ENCODE measurements around the gene PFN4. TPM values are rescaled to one million over a fixed set of nuclear protein-coding genes. Genes with fewer than 3 reads are reported as not detected.

Gene PFN4
- total RNA-seq, 4 donors from 2014 or later, result not detected

DNA sequence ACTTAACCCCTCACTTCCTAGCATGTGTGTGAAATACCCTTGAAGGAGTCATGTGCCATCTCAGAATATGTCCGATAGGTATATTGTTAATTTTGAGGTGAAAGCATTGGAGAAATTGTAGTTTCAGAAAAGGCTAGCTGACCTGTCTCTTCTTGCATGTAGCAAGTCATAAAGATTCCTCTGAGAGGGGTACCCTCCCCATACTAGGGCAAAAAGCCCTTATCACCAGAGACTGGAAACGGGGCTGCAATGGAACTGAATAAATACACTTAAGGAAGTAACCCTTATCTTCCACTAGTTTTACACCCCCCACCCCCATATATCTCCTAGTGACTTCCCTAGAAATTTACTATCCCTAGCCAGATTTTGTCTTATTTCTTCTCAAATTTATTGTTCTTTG lies 45.3 kb downstream of the PFN4 start:
- peaks cover 18 to 62% (median 18%) of the 10 kb centered on the region in 3 donors for H3K4me1 ChIP-seq
- intact Hi-C loops (cut with DNase I), result loop anchor here (10.0 kb wide), 1 partner anchor 153 kb away; the partner anchor contains the start of gene ATAD2B
- peak overlapping the region; percentile 97 to 100 (median 98) for H3K27ac ChIP-seq
- no peak for DNase-seq
- no peaks in the 10 kb centered on the region for H3K27me3 ChIP-seq
- TF ChIP-seq POLR2A (IDR thresholded peaks at IDR 0.05), result no peak
- TF ChIP-seq, protein P1, sequence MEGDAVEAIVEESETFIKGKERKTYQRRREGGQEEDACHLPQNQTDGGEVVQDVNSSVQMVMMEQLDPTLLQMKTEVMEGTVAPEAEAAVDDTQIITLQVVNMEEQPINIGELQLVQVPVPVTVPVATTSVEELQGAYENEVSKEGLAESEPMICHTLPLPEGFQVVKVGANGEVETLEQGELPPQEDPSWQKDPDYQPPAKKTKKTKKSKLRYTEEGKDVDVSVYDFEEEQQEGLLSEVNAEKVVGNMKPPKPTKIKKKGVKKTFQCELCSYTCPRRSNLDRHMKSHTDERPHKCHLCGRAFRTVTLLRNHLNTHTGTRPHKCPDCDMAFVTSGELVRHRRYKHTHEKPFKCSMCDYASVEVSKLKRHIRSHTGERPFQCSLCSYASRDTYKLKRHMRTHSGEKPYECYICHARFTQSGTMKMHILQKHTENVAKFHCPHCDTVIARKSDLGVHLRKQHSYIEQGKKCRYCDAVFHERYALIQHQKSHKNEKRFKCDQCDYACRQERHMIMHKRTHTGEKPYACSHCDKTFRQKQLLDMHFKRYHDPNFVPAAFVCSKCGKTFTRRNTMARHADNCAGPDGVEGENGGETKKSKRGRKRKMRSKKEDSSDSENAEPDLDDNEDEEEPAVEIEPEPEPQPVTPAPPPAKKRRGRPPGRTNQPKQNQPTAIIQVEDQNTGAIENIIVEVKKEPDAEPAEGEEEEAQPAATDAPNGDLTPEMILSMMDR (IDR thresholded peaks at IDR 0.05), result no peak
- H3K4me3 ChIP-seq, result peak overlapping the region in 3 of 4 donors; percentile 69 to 86 (median 82)
- no peaks in the 10 kb centered on the region for H3K9me3 ChIP-seq
- H3K36me3 ChIP-seq, result peaks cover 0 to 55% (median 7%) of the 10 kb centered on the region in 3 donors
- 50 to 61% methylated on average over 1 to 2 of the region's 2 CpGs for WGBS, 2 donors

DNA sequence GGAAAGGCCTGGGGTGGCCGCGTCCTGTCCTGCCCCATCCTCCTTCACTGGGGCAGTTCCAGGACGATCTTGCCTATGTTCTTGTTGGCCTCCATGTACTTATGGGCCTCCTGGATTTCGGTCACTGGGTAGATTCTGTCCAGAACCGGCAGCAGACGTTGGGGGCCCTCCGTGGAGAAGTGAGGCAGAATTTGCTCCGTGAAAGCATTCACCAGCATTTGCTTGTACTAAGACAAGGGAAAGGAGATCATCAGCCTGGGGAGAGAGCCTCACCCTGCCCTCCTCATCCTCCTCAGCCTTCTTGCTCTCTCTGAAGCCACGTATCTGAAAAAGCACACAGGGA lies 45.6 kb downstream of the PFN4 start:
- intact Hi-C loops (cut with DNase I), result loop anchor here (10.0 kb wide), 1 partner anchor 153 kb away; the partner anchor contains the start of gene ATAD2B
- no peak for DNase-seq
- no peaks in the 10 kb centered on the region for H3K27me3 ChIP-seq
- peaks cover 0 to 55% (median 7%) of the 10 kb centered on the region in 3 donors for H3K36me3 ChIP-seq
- peaks cover 15 to 59% (median 15%) of the 10 kb centered on the region in 3 donors for H3K4me1 ChIP-seq
- H3K4me3 ChIP-seq, result peak overlapping the region; percentile 60 to 86 (median 76)
- H3K27ac ChIP-seq, result peak overlapping the region; percentile 97 to 100 (median 98)
- 2 to 10% methylated on average over 6 to 7 of the region's 9 CpGs for WGBS, 2 donors
- H3K9me3 ChIP-seq, result no peaks in the 10 kb centered on the region
- TF ChIP-seq, protein P1 (IDR thresholded peaks at IDR 0.05), result no peak
- TF ChIP-seq POLR2A (IDR thresholded peaks at IDR 0.05), result no peak

- no peaks in the 10 kb centered on the region for H3K9me3 ChIP-seq
- peaks cover 0 to 55% (median 7%) of the 10 kb centered on the region in 3 donors for H3K36me3 ChIP-seq
- TF ChIP-seq POLR2A (IDR thresholded peaks at IDR 0.05), result peak in 3 of 4 donors; percentile 28 to 55 (median 30)
- TF ChIP-seq, protein P1 (IDR thresholded peaks at IDR 0.05), result no peak
- no peaks in the 10 kb centered on the region for H3K27me3 ChIP-seq
- DNase-seq, result no peak
- intact Hi-C loops (cut with DNase I), result loop anchor here (10.0 kb wide), 1 partner anchor 152 kb away; the partner anchor contains the start of gene ATAD2B
- H3K4me1 ChIP-seq, result peaks cover 15 to 54% (median 15%) of the 10 kb centered on the region in 3 donors
- 2% methylated on average over 29 to 37 of the region's 41 CpGs for WGBS, 2 donors
- peak overlapping the region; percentile 60 to 86 (median 76) for H3K4me3 ChIP-seq
- peak overlapping the region; percentile 97 to 100 (median 98) for H3K27ac ChIP-seq
These were observed 46.1 kb downstream of the PFN4 start for GRCh38 chr2:24076849-24077534.

DNA sequence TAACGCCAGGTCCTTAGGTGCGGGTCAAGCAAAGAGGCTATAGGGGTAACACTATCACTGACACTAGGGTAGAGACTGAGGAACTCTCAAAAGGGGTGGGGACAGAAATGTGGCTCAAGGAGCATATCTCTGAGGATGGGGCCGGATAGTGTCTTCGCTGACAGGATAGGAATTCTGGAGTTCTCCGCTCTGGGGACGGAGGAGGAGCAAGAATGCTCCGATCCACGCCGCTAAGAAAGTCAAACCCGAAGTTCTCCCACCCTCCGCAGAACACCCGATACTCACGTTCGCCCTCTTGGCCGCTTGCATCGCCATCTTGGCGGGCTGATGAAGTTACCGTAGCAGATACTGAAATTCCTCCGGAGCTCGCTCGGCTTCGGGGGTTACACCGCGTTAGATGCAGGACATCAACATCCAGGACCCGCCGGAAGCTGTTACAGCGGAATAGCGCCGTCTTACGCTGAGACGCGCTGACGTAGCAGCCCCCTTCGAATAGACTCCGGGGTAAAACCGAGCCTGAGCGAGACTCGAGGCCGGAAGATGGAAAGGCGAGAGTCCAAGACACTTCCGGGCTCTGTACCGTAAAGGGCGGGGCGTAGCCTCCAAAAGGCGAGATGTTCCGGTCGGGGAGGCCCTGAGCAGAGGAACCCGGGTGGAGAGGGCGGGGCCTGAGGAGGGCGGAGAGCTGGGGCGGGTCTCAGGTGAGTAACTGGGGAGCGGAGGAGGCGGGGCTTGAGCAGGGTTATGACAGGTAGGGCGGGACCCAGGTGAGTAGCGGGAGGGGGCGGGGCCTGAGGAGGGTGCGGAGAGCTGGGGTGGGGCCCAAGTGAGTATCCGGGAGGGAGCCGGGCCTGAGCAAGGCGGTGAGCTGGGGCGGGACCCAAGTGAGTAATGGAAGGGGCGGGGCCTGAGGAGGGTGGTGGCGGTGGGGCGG lies 47.0 kb downstream of the PFN4 start, which contains the start of gene SF3B6:
Gene SF3B6, minus strand, starts transcription at position 412 of the 934 bp plus-strand sequence. Its CDS starts 97 bp downstream, at position 315.
- Histone ChIP-seq H3K4me1 (peaks cover 15 to 45% (median 15%) of the 10 kb centered on the region in 3 donors), H3K27ac (peak within 1 kb of the TSS; percentile 97 to 100 (median 98)), H3K9me3 (no peaks in the 10 kb centered on the region), H3K36me3 (peaks cover 0 to 55% (median 7%) of the 10 kb centered on the region in 3 donors), H3K27me3 (no peaks in the 10 kb centered on the region), H3K4me3 (peak within 1 kb of the TSS; percentile 60 to 86 (median 76))
- WGBS, 2 donors, result 0% methylated on average over 23 to 24 of the region's 64 CpGs
- TF ChIP-seq, protein P1 (IDR thresholded peaks at IDR 0.05), result no peak
- peak in 3 of 4 donors; percentile 25 to 84 (median 63) for TF ChIP-seq POLR2A (IDR thresholded peaks at IDR 0.05)
- peak; percentile 99 for DNase-seq
- intact Hi-C loops (cut with DNase I), result loop anchor here (10.0 kb wide), 1 partner anchor 151 kb away; the partner anchor contains the start of gene ATAD2B

All from esophagus squamous epithelium (tissue), 5 donors.